Ecto neural progenitor cell (in vitro differentiated cells): ENCODE data around the gene KCNE1.
"Not testable (repeated sequence)": the region's sequence is repeated elsewhere in the genome, so short reads cannot be mapped to it uniquely, and the experiment has no call there.

Source experiments
- DNase-seq: peaks from one replicate; pipeline ENCODE4 v3.0.0-alpha.2; 2018; ENCODE audit warnings: low spot score

The KCNE1 gene

GRCh38 chr21:34511787-34512455 lies at the start of gene KCNE1:
KCNE1 (minus strand) TSS chr21:34512210; CDS start chr21:34449634, 62,576 bp downstream.
- no peak for DNase-seq

- DNase-seq = no peak
These were observed 49.8 kb upstream of the KCNE1 start for GRCh38 chr21:34561806-34562205.

GRCh38 chr21:34560609-34561008 lies 48.6 kb upstream of the KCNE1 start:
- DNase-seq = no peak

DNA sequence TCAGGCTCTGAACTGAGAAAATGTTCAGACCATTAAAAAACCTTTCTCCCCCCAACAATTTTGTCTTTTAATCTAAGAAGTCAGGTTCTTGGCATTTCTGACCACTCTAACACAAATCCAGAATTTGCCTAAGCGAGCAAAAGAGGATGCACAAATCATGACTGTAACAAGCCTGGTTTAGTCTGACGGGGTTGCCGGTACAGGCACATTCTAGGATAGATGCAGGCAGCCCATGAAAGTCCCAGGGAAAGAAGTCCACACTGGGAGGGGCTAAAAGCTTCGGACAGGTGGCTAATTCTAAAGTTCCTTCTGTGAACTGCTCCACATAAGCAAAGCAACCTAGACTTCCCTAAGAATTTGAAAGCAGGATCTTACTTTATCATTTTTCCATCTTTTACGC lies 48.0 kb upstream of the KCNE1 start:
- DNase-seq = no peak

DNA sequence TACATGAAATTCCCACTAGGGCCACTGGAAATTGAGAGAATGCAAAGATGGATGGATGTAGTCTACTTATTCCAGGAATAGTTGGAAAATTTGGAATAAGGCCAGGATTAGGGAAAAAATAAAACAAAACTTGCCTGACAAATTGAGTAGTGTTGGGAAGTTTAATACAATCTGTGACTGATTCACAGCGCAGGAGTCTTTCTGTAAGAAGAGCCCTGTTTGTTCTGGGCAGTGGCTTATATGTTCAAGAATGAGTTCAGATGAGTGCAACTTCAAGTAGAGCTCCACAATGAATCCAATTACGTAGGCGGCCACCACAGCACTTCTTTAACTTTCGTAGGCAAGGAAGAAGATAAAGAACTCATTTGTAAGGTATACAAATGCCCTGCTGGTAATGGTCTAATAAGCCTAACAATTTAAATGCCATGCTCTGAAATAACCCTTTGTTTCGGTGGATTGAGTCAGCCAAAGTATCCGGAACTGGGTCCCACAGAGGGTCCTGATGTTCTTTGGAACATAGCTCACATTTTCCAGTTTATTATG lies 47.1 kb upstream of the KCNE1 start:
- no peak for DNase-seq

DNA sequence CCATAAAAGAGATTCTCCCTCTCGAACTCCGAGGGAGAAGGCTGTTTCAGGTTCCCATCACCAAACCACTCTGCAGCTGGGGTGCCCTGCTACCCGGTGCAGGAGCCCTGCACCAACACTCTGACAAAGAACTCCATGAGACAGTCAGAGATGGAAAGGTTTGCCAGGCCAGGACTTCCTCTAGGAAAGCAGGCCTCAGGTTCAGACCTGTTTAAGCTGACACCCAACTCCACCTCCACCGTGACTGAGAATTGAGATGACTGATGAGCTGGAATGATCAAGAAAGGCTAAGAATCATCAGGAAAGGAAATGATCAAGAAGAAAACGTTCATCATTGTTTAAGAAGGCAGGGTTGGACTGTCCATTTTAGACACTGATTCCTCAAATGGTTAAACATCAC lies 46.2 kb upstream of the KCNE1 start:
- no peak for DNase-seq

GRCh38 chr21:34557261-34557660 lies 45.3 kb upstream of the KCNE1 start:
- DNase-seq = no peak

DNA sequence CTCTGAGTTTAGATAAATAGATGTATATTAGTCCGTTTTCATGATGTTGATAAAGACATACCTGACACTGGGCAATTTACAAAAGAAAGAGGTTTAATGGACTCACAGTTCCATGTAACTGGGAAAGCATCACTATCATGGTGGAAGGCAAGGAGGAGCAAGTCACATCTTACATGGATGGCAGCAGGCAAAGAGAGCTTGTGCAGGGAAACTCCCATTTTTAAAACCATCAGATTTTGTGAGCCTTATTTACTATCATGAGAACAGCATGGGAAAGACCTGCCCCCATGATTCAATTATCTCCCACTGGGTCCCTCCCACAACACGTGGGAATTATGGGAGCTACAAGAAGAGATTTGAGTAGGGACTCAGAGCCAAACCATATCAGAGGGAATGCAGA lies 42.7 kb upstream of the KCNE1 start:
- DNase-seq = not testable (repeated sequence)

DNA sequence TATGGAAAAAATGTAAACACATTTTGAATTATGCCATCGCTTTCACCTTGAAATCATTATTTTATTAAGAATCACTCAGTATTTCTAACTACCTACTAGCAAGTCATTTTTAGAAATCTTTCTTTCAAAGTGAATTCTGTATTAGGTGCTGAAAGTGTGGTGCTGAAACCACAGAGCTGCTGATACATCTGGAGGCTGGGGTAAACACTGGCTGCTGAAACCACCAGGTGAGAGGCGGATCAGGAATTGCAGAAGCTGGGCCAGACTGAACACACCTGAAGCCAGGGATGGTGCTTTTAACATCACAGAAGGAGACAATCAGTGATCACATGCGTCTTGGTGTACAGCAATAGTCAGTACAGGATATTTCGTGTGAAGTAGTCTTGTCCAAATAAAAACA lies 42.2 kb upstream of the KCNE1 start:
- no peak for DNase-seq

DNA sequence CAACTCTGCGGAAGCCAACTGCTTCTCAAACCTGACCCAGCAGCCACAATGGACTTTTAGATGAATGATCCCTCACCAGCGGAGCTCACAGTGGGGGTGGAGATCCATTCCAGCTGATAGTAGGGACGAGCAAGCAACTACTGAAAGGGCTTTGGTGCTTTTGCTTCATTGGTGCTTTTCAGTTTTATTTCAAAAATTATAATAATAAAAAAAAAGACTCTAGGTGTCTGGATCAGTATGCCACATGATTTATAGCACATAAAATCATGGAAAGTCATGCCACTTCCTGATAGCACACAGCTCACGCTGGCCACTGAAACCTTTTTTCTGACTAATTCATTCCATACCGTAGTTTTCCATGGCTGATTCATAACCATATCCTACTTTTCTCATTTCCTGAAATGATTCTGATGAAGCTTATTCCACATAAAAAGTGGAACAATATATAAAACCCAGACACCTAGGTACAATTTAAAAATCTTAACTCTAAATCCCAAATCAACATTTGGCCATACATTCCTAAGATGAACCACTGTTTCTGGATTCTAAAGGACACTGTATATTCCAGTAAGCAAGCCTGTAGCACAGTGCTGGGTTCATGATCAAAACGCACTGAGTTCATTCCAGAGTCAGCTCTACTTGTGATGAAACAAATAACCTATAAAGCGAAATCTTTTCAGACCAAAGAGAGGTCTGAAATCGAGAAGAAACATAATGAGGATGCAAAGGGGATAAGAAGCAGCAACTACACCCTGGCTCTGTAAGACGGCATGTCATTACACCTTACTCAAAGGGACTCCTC lies 41.3 kb upstream of the KCNE1 start:
- no peak for DNase-seq

GRCh38 chr21:34552360-34553098 lies 40.5 kb upstream of the KCNE1 start:
- DNase-seq = no peak

- DNase-seq = no peak
These were observed 38.3 kb upstream of the KCNE1 start for GRCh38 chr21:34550182-34550799.

DNA sequence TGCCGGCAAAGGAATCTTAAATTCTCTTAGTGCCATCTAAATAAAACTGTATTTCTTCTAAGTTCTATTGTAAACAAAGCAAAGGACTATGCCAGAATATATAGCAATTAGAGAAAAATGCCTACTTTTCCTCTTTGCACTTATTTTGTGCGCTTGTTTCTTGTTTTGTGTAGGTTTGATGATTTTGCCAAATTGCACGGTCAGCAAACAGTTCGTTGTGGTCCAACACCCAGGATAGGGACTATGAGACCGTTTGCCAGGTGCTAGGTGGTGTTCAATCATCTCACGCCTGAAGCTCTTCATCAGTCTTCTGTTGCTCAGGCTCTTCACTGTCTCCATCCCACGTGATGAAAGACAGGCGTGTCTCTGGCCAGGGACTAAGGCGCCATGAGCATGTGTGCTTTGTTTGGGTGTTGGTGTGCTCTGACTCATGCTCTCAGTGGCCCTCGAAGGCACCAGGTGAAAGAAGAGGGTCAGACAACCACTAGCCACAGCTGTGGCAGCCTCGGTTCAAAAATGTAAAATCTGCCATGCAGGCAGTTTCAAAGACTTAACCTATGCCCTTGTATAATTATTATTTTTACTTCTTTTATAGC lies 36.9 kb upstream of the KCNE1 start:
- DNase-seq = no peak

- DNase-seq = no peak
These were observed 34.5 kb upstream of the KCNE1 start for GRCh38 chr21:34546542-34546941.

DNA sequence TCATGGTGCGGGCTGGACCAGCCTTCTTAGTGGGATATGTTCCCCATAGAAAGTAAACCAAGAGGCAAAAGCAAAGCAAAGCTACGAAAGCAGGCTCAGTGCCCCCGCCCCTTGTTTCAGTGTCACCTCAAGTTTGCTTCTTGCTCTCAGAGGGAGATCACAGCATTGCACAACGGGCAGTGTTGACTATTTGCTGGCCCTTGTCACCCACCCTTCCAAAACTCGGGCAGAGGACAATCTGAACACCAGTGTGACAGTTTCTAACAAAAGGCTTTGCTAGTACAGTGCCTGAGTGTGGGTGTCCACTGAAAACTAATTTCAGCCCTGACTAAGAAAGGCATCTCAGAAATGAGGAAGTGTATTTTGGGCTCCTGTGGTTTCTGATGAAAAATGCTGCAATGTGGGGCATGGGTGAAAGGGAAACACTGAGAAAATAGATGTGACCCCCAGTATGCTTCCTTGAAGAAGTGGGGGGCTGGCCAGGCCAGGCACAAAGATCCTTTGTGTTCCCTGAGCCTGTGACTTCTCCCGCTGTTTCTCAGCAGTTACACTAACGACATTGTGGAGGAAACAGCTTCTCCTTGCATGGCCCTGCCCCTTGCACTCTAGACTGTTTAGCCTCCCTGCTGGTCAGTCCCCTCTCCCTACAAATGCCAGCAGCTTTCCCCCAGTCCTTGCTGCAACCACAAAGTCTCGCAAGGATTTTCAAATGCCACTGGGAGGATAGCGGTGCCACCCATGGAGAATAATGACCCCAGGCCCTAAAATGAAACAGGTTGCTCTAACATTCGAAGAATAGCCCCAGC lies 33.3 kb upstream of the KCNE1 start:
- no peak for DNase-seq

- DNase-seq = no peak
These were observed 32.1 kb upstream of the KCNE1 start for GRCh38 chr21:34544032-34544496.

DNA sequence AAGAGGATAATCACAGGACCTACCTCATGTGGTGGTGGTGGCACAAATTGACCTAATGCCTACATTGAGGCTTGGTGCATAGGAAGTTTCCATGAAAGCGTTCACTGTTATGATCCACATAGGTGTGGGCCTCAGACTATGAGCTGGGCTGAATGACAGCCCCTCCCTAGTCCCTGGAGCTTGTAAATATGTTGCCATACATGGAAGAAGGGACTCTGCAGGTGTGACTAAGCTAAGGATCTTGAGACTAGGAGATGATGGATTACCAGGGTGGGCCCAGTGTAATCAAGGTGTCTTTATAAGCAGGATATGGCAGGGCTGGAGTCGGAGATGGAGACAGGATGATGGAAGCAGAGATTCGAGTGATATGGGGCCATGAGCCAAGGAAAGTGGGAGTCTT lies 31.0 kb upstream of the KCNE1 start:
- no peak for DNase-seq

- no peak for DNase-seq
These were observed 28.2 kb upstream of the KCNE1 start for GRCh38 chr21:34540206-34540605.

DNA sequence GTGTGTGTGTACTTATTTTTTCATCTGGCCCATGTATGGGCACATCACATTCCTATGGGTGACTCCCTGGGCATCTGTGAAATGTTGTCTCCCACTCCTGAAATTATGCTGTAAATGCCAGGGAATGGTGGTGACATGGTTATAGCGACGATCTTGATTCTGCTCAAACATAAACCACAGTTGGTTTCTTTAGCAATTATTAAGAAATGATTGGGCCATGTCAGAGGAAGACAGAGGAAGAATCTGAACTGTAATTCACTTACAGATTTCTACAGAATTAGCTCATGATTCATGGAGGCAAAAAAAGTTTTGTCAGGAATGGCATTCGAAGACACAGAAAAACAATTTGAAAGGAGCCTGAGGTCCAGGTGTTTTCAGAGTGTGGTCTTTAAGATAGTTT lies 25.8 kb upstream of the KCNE1 start:
- no peak for DNase-seq

DNA sequence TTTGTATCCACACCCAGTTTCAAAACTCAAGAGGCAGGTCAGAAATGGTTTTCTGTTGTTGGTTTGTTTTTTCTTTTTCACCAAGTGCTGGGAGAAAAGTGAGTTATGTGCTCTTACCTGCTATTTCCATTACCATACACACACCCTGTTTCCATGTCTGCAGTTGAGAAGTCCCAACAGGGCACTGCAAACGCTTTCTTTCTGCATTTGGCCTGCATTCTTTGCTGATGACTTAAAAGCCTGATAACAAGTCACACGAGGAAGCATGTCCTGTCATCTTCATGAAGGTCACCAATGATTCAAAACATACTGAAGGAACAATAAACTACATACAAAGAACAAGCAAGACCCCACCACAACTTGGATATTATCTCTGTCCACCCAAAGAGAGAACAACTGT lies 24.8 kb upstream of the KCNE1 start:
- no peak for DNase-seq

- no peak for DNase-seq
These were observed 24.3 kb upstream of the KCNE1 start for GRCh38 chr21:34536311-34536710.
